ENCODE results near the gene FUS. TPM values are rescaled to one million over a fixed set of nuclear protein-coding genes. Genes with fewer than 3 reads are reported as not detected.

The FUS gene
- polyA plus RNA-seq, 1 donor (not counting 4 experiments of a cell fraction or from before 2014, with no cell fraction given): 199 TPM

- Histone ChIP-seq H3K79me2 (ENCODE audit: control insufficient read depth, insufficient read depth, low read length) (peaks cover 84% of the 10 kb centered on the region), H3K36me3 (ENCODE audit: control insufficient read depth in 2 of 2, extremely low read depth in 1 of 2, insufficient read depth in 2 of 2, low read length in 2 of 2) (peaks cover 45 to 79% of the 10 kb centered on the region in 2 experiments), H3K4me1 (ENCODE audit: control insufficient read depth, extremely low read depth, insufficient read depth, low read length) (peaks cover 16% of the 10 kb centered on the region), H3K9ac (ENCODE audit: control insufficient read depth, extremely low read depth, insufficient read depth, low read length) (no peak overlapping the region), H3K4me2 (ENCODE audit: control insufficient read depth, extremely low read depth, insufficient read depth, low read depth, low read length) (no peak overlapping the region), H3K9me1 (ENCODE audit: control insufficient read depth, extremely low read depth, insufficient read depth, low read length) (peaks cover 6% of the 10 kb centered on the region), H4K20me1 (ENCODE audit: control insufficient read depth, extremely low read depth, insufficient read depth, low read length) (peaks cover 47% of the 10 kb centered on the region), H2AFZ (ENCODE audit: control insufficient read depth, low read length) (no peak overlapping the region), H3K27ac (ENCODE audit: control insufficient read depth, insufficient read depth, low read length) (no peak overlapping the region), H3K27me3 (ENCODE audit: control insufficient read depth, extremely low read depth, insufficient read depth, low read length) (no peaks in the 10 kb centered on the region), H3K9me3 (ENCODE audit: control insufficient read depth, low read depth, low read length) (no peaks in the 10 kb centered on the region), H3K4me3 (ENCODE audit: control insufficient read depth in 2 of 3, extremely low read depth in 1 of 3, insufficient read depth in 2 of 3, low read depth in 1 of 3, low read length in 3 of 3) (no peak overlapping the region)
- DNase-seq (ENCODE audit: low read depth, low spot score): no peak
- TF ChIP-seq EZH2 (IDR thresholded peaks at IDR 0.05; ENCODE audit: low read length): no peak
- TF ChIP-seq CTCF (optimal IDR thresholded peaks at IDR 0.05 in 1 of 3, IDR thresholded peaks at IDR 0.05 in 1 of 3, conservative IDR thresholded peaks at IDR 0.05 in 1 of 3; ENCODE audit: extremely low read depth in 1 of 3, insufficient read depth in 2 of 3, low read length in 3 of 3): no peak
- no peak for FAIRE-seq
- dilution Hi-C loops (cut with MboI; ENCODE audit: extremely low pct_ligation_motif_present, low sequenced_read_pairs): no loop called here
These were observed 4.9 kb downstream of the FUS start for GRCh38 chr16:31184888-31185287.

GRCh38 chr16:31185339-31185738 is 5.4 kb downstream of the FUS start:
- TF ChIP-seq EZH2 (IDR thresholded peaks at IDR 0.05; ENCODE audit: low read length): no peak
- no peak for TF ChIP-seq CTCF (optimal IDR thresholded peaks at IDR 0.05 in 1 of 3, IDR thresholded peaks at IDR 0.05 in 1 of 3, conservative IDR thresholded peaks at IDR 0.05 in 1 of 3; ENCODE audit: extremely low read depth in 1 of 3, insufficient read depth in 2 of 3, low read length in 3 of 3)
- Histone ChIP-seq H2AFZ (ENCODE audit: control insufficient read depth, low read length) (no peak overlapping the region), H3K4me3 (ENCODE audit: control insufficient read depth in 2 of 3, extremely low read depth in 1 of 3, insufficient read depth in 2 of 3, low read depth in 1 of 3, low read length in 3 of 3) (no peak overlapping the region), H3K9me1 (ENCODE audit: control insufficient read depth, extremely low read depth, insufficient read depth, low read length) (peaks cover 6% of the 10 kb centered on the region), H3K79me2 (ENCODE audit: control insufficient read depth, insufficient read depth, low read length) (peaks cover 85% of the 10 kb centered on the region), H3K9ac (ENCODE audit: control insufficient read depth, extremely low read depth, insufficient read depth, low read length) (no peak overlapping the region), H3K36me3 (ENCODE audit: control insufficient read depth in 2 of 2, extremely low read depth in 1 of 2, insufficient read depth in 2 of 2, low read length in 2 of 2) (peaks cover 49 to 83% of the 10 kb centered on the region in 2 experiments), H3K27ac (ENCODE audit: control insufficient read depth, insufficient read depth, low read length) (no peak overlapping the region), H3K4me2 (ENCODE audit: control insufficient read depth, extremely low read depth, insufficient read depth, low read depth, low read length) (no peak overlapping the region), H3K9me3 (ENCODE audit: control insufficient read depth, low read depth, low read length) (no peaks in the 10 kb centered on the region), H3K27me3 (ENCODE audit: control insufficient read depth, extremely low read depth, insufficient read depth, low read length) (no peaks in the 10 kb centered on the region), H3K4me1 (ENCODE audit: control insufficient read depth, extremely low read depth, insufficient read depth, low read length) (peaks cover 16% of the 10 kb centered on the region), H4K20me1 (ENCODE audit: control insufficient read depth, extremely low read depth, insufficient read depth, low read length) (peaks cover 51% of the 10 kb centered on the region)
- FAIRE-seq (no peak), DNase-seq (ENCODE audit: low read depth, low spot score) (no peak)
- dilution Hi-C loops (cut with MboI; ENCODE audit: extremely low pct_ligation_motif_present, low sequenced_read_pairs): no loop called here
